GM21390 (cell line): ENCODE measurements around the gene GP1BB.
"Not testable (repeated sequence)": the region's sequence is repeated elsewhere in the genome, so short reads cannot be mapped to it uniquely, and the experiment has no call there.

Source experiments
- ATAC-seq: cut with Tn5 transposase; IDR thresholded peaks from one replicate; pipeline ENCODE4 v1.9.1; 2021; ENCODE audit not compliant: unreplicated experiment

Gene GP1BB

GRCh38 chr22:19723232-19723982 is at the start of gene GP1BB:
TSS of gene GP1BB (plus strand) at chr22:19723539. CDS start at chr22:19723570, 31 bp downstream.
- ATAC-seq = no peak

- ATAC-seq = no peak
Observed at GRCh38 chr22:19673660-19674059, 49.7 kb upstream of the GP1BB start.

- no peak for ATAC-seq
Observed at GRCh38 chr22:19674129-19674928, 49.0 kb upstream of the GP1BB start.

- no peak for ATAC-seq
Observed at GRCh38 chr22:19674929-19675253, 48.4 kb upstream of the GP1BB start.

GRCh38 chr22:19675428-19675827 is 47.9 kb upstream of the GP1BB start:
- ATAC-seq = no peak

GRCh38 chr22:19676437-19676836 is 46.9 kb upstream of the GP1BB start:
- not testable (repeated sequence) for ATAC-seq

- ATAC-seq = no peak
Observed at GRCh38 chr22:19678949-19679521, 44.3 kb upstream of the GP1BB start.

- ATAC-seq = no peak
Observed at GRCh38 chr22:19679522-19680101, 43.7 kb upstream of the GP1BB start.

- ATAC-seq = no peak
Observed at GRCh38 chr22:19680287-19680881, 43.0 kb upstream of the GP1BB start.

GRCh38 chr22:19680911-19681862 is 42.2 kb upstream of the GP1BB start:
- ATAC-seq = no peak

GRCh38 chr22:19681863-19682245 is 41.5 kb upstream of the GP1BB start:
- no peak for ATAC-seq

- ATAC-seq = no peak
Observed at GRCh38 chr22:19686946-19687345, 36.4 kb upstream of the GP1BB start.

- no peak for ATAC-seq
Observed at GRCh38 chr22:19687561-19688300, 35.6 kb upstream of the GP1BB start.

- no peak for ATAC-seq
Observed at GRCh38 chr22:19688301-19689290, 34.7 kb upstream of the GP1BB start.

- no peak for ATAC-seq
Observed at GRCh38 chr22:19689408-19689807, 33.9 kb upstream of the GP1BB start.

- ATAC-seq = no peak
Observed at GRCh38 chr22:19691007-19691720, 32.2 kb upstream of the GP1BB start.

GRCh38 chr22:19691721-19692341 is 31.5 kb upstream of the GP1BB start:
- ATAC-seq = no peak
